GM18526 (cell line): ENCODE measurements around the gene ZNF195.

Experiments used
- POLR2A ChIP-seq: IDR thresholded peaks from 3 replicates; pipeline ENCODE4 v1.6.1; 2011; ENCODE audit not compliant: insufficient read length; ENCODE audit errors: extremely low read depth

The ZNF195 gene

DNA sequence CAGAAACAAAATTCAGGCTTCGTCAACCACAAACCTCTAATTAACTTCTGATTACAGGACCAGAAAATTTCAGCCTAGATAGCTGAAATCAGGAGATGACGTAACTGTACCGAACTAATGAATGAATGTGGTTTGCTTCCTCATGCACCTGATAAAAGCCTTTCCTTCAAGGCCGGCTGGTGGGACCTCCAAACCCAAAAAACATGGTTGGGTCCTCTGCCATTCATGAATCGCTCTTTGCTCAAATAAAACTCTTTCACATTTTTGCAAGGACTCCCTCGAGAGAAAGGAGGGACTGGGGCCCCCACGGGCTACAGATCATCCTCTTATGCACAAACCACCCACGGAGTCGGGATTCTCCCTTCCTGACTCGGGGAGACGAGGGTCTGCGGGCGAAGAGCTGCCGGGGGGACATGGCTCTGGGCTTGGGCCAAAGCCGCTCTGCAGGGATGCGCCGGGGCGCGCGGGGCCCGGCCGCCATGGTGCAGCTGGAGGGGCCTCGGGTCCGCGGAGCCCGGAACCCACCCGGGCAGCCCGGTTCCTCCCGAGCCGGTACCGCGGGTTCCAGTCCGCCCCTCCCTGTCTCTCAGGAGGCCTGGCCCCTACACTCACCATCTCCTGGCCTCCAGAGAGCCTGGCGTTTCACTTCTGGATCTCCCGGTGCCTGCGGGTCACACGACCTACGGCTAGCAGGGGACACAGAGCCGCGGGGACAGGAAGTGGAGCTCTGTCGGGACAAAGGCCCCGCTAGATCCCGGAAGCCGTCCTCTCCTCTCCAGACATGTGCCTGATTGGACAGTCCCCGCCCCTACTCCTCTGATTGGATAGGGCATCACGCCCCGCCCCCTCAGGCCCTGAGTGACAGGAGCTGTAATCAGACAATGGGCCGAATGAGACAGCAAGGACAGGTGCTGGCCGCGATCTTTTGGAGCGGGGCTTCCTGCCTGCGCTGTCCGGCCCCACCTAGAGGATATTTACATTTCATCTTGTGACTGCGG is at the start of gene ZNF195:
Gene ZNF195, minus strand, starts transcription at position 721 of the 998 bp plus-strand sequence. Its CDS starts 106 bp downstream, at position 615.
- TF ChIP-seq POLR2A, result peak; percentile 85

GRCh38 chr11:3412837-3413236 is 33.9 kb upstream of the ZNF195 start:
- TF ChIP-seq POLR2A, result no peak

DNA sequence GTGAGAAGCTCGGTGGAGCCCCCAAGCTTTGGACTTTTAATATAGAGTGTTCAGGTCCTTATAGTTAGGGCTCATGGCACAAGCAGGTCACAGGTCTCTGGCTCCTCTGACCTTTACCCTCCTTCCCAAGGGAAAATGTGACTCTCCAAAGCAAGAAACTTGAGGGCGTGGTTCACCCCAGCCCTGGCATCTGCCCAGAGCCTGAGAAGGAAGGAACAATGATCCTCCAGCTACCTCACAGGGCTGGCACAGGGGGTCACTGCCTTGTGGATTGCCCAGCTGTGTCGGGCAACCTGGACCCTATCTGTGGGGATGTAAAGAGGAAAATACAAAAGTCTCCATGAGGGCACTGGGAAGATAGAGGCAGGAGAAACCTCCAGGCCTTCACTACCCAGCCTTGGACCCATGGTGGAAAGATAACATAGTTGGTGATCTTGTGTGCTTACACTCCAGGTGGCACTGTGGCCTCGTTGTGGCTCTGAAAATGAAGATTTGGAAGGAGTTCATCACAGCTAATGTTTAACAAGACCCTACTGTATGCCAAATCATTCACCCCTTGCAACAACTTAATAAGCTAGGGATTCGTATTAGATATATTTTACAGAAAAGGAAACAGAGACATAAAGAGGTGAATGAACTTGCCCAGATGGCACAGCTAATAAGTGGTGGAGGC is 3.8 kb upstream of the ZNF195 start:
- TF ChIP-seq POLR2A, result no peak

DNA sequence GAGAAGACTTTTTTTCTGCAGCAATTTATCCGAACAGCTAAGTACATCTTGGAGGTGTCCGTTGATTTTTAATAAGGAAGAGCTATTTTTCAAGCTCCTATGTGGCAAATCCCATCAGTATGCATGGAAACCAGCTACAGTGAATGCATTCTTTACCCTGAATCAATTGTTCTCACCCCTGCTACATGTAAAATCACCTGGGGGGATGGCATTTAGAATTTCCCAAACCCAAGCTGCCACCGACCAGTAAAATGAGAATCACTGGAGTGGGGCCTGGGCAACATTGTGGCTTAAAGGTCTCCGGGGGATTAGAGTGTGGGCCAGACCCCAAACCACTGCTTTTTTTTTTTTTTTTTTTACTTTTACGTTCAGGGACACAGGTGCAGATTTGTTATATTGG is 2.8 kb upstream of the ZNF195 start:
- TF ChIP-seq POLR2A, result no peak

DNA sequence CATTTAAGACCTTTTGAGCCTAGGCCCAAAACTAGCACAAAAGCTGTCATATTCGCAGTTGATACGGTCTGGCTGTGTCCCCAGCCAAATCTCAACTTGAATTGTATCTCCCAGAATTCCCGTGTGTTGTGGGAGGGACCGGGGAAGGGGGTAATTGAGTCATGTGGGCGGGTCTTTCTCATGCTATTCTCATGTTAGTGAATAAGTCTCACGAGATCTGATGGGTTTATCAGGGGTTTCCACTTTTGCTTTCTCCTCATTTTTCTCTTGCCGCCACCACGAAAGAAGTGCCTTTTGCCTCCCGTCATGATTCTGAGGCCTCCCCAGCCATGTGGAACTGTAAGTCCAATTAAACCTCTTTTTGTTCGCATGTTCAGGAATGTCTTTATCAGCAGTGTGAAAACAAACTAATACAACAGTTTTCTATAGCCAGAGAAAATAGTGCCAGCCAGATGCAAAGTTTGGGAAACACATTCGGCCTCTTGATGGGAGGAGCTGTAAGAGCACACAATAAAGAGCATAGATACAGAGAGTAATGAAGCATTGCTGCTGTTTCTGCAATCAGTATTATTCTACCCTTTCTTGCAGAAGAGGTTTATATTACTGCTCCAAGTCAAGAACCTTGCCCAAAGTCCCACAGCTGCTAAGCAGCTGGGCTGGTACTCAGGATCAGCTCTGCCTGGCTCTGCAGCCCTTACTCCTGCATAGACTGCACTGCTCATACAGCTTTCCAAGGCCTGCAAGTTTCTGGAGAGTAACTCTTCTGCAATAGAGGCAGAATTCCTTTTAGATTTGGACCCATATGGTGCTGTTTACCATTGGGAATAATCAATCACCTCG is 2.0 kb upstream of the ZNF195 start:
- TF ChIP-seq POLR2A, result no peak

- TF ChIP-seq POLR2A, result no peak
Measured at GRCh38 chr11:3375552-3375951, 3.4 kb downstream of the ZNF195 start.

GRCh38 chr11:3370311-3370870 is 8.6 kb downstream of the ZNF195 start:
- no peak for TF ChIP-seq POLR2A

GRCh38 chr11:3369366-3369765 is 9.6 kb downstream of the ZNF195 start:
- no peak for TF ChIP-seq POLR2A

DNA sequence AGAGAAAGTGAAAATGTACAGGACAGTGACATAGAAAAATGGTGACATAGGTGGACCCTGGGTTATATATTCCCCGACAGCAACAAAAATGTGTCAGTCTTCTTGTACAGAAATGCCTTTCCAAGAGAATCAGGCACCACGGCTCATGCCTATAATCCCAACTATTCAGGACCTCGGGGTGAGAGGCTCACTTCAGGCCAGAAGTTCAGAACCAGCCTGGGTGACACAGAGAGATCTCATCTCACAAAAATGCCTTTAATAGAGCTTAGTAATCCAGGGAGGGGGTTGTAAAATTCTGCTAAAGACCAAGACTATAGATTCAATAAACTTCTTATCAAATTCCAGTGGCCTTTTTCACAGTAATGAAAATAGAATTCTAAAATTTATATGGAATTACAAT is 10.7 kb downstream of the ZNF195 start:
- no peak for TF ChIP-seq POLR2A

GRCh38 chr11:3367221-3367620 is 11.7 kb downstream of the ZNF195 start:
- no peak for TF ChIP-seq POLR2A

- no peak for TF ChIP-seq POLR2A
Measured at GRCh38 chr11:3359092-3359824, 19.7 kb downstream of the ZNF195 start.

DNA sequence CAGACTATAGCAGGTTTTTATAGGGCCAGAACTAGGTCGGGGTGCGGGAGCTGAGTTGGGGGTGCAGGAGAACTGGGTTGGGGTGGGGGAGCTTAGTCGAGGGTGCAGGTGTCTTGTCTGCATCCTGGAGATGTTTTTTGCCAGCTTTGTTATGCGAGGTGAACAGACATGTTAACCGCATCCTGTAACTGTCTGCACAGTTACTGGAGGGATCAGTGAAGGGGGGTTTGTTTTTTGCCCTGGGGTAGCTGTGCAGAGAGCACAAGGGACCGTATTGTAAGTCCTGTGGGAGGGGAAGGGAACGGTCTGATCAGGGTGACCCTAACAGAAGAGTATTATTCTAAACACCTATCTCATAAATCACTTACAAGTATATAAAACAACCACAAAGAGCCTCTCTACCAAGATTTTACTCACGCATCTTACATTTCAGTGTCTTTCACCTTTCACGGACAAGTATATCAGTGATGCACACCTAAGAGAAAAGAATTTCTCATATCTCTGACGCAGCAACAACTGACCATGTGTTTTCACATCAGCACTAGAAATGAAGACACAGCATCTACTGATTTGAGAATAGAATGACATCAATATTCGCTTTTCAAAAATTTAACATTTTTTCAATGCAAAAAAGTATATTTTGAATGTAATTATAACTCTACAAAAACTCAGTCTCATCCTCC is 20.8 kb downstream of the ZNF195 start:
- TF ChIP-seq POLR2A, result no peak

DNA sequence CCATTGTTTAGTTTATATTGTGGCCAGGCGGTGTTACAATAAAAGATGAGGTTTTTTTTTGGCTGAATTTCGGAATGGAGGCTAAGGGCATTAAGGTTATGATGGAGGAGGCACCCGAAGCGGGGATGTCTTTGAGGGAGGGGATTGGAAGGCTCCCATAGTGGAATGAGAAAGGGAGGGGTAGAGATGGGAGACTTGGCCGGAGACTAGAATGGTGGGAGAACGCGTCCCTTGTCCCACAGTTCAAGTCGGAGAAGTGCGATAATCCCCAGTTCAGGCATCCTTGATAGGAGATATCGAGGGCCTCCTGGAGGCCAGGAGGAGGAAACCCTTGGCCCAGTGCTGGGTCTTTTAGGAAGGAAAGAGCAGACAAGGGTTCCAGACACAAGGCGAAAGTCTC is 21.6 kb downstream of the ZNF195 start:
- no peak for TF ChIP-seq POLR2A

- TF ChIP-seq POLR2A, result no peak
Measured at GRCh38 chr11:3356858-3357257, 22.1 kb downstream of the ZNF195 start.
